Mesenteric fat pad (tissue), 1 donor: ENCODE results near the gene PYGB. TPM values are rescaled to one million over a fixed set of nuclear protein-coding genes. Genes with fewer than 3 reads are reported as not detected.

Experiments
- DNase-seq: peaks from one replicate; pipeline ENCODE4 v3.0.0-alpha.2; 2020; ENCODE audit warnings: low spot score
- total RNA-seq: library from RNA; stranded (reverse); fragmentation: NEBNext Ultra II Directional; extraction: Animal tissue kit (Norgen Biotek cat#: 25700); gene quantifications from one replicate; pipeline ENCODE4 v1.2.1, GENCODE V29; 2021
- donor health status: DM: yes; HTN: yes; CAD: no.

PYGB gene
- total RNA-seq, 1 donor from 2014 or later, result 121 TPM

DNA sequence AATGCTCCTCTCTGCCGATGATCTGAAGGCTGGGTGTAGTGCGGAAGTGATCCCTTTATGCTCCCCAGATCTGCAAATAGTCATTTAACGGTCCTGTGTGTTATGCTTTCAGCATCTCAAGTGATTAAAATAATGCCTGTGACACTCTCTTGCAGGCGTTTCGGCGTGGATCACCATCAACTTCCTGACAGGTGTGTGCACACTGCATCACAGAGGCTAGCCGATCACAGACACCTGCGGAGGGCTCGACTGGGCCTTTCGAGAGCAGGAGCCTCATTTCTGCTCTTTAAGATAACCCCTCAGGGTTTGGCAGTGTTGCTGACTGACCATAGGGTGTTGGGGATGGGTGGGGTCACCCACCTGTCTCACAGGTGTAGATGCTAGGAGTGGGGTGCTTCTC lies 32.4 kb upstream of the PYGB start:
- DNase-seq, result peak; percentile 43

DNA sequence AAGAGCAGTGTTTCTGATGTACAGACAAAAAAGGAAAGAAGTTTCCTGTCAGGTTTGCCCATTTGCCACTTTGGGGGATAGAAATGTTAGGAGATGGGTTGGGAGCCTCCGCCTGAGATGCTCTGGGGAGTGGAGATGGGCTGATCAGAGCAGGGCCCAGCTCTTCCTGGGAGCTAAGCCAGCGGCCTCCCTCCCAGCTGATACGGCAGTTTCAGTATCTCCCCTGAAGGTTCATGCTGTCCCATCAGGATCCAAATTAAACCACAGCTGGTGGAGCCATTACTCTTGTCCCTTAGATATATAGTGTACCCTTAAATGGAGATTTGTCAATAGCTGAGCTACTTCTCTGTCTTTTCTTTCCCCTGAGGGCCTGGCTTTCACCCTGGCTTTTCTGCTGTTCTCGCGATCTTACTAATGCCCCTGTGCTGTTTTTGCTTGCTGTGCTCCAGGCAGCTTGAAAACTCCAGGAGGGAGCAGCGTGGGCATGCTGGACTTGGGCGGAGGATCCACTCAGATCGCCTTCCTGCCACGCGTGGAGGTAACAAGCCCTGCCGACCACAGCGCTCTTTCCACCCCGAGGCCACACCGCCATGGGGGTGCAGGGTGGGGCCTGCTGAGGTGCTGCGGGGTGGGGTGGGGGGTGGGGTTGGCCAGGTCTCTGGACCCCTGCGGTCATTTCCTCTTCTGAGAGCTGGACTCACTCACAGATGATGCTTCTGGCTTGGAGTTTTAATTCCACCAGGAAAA lies 31.5 kb upstream of the PYGB start:
- peak; percentile 73 for DNase-seq

GRCh38 chr20:25217161-25218108 lies 30.4 kb upstream of the PYGB start:
- DNase-seq, result peak; percentile 60

DNA sequence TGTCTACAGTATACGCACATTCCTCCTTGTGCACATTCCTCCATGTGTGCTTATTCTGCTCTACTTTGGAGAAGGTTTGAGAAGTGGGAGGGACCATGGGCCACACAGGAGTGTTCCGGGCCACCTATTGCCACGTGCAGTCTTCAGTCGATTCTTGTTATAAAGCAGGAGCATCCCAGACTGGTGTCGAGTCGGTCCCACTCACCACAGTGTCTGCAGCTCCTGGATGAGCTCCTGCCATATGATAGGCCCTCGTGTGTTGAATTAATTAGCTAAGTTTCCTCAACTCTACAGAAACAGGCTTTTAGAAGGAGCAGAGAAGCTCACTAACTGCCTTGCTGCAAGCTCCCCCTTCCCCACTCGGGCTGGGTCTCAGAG lies 29.8 kb upstream of the PYGB start:
- DNase-seq, result no peak

GRCh38 chr20:25218492-25218891 lies 29.4 kb upstream of the PYGB start:
- peak; percentile 83 for DNase-seq

GRCh38 chr20:25219365-25219764 lies 28.5 kb upstream of the PYGB start:
- DNase-seq, result peak; percentile 64

- DNase-seq, result peak; percentile 59
These were observed 27.7 kb upstream of the PYGB start for GRCh38 chr20:25220021-25220730.

DNA sequence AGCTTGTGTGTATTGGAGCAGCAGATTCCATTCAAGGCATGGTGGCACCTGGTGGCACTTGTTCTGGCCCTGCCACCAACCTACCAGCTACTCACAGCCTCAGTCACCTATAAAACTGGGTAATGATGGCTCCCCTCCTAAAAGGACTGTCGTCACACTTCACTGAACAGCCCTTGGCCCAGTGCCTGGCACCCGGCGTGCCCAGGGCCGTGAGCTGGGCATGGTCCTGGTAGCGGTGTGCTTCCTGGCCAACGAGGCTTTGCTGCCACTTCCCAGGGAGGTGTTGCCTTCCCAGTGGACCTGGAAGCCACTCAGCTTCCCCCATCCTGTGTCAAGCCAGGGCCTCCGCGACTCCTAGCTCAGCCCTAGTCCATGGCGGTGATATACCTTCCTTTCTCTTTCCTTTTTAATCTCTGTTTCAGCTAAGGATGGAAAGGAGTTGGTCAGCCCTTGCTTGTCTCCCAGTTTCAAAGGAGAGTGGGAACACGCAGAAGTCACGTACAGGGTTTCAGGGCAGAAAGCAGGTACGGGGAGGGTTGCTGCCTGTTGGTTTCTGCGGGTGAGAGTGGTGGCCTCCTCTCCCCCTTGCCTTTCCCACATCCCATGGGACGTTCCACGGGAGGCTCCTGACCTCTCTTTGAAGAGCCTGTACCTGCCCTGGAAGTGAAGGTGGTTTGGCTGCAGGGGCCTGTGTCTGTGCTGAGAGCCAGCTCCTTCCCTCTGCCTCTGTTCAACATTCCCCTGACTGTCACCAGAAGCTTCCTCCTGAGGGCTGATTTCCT lies 26.9 kb upstream of the PYGB start:
- DNase-seq, result peak; percentile 84

DNA sequence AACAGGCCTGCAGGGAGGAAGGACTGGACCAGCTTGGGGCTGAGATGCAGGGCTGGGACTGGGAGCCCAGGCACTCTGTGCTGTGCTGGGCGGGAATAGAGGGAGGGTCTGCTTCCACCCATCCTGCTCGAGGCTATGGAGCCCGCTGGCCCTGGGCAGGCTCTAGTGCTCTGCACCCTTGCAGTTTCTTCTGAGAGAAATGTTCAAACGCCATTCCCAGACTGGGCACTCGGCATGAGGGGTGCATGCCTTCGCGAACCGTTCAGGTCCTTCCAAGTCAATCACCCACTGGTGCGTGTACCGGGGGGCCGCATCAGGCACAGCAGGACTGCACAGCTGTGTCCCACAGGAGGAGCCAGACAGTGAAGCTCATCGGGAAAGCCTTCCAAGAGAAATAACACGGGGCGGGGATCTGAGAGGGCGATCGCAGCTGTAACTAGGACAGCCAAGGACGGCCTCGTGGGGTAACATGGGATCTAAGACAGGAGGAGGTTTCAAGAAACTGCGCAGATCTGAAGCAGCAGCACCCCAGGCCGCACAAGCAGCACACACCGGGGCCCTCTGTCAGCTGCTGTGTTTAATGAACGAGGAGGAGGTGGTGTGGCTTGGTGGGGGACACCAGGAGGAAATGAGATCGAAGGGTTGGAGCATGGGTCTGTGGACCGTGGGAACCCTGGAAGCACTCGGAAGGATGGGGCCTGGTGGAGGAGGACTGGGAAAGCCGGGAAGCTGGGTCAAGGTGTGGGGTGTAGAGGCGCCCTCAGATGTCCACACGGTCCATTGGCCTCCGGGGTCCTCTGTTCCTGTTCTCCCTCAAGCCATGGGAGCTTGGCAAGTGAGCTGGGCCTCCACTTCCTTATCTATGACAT lies 26.1 kb upstream of the PYGB start:
- peak; percentile 75 for DNase-seq

- peak; percentile 80 for DNase-seq
These were observed 25.3 kb upstream of the PYGB start for GRCh38 chr20:25222461-25223178.

GRCh38 chr20:25223179-25223661 lies 24.7 kb upstream of the PYGB start:
- peak; percentile 65 for DNase-seq

DNA sequence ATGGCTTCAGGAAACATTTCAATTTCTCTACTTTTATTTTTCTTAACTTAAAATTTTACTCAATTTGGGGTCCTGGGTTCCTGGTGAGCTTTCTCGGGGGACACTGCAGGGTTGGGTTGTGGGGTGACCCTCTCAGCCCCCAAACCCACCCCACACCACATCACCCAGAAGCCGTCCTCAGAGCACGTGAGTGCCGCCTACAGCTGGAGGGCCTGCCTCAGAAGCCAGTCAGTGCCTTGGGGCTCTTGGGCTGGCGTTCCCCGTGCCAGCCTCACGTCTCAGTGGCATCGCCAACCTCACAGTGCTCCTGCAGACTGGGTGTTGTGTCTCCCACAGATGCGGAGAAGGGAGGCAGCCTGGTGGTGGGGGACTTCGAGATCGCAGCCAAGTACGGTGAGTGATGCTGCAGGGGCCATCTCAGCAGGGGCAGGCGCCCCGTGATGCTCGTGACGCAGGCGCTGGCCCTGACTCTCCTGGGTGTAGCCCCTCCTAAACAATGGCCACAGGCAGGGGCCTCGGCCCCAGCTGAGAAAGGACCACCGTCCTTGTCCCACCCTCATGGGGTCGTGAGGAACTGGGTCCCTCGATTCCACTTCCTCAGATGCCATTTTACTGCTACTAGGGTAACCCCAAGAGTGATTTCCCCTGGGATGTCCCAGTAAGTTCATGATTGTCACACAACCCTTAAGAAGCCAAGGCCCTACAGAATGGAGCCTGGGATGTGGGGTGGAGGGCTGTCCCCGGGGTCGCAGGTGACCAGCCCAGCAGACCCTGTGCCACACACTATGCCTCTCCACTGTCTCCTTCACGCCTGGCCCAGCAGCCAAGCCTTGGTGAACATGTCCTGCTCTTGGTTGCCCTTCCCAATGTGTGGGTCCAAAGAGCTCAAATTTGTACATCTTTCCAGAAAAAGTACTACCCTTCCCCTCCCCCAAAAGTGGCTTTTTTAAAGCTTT lies 23.8 kb upstream of the PYGB start:
- DNase-seq, result peak; percentile 81

- DNase-seq, result peak; percentile 87
These were observed 22.9 kb upstream of the PYGB start for GRCh38 chr20:25224941-25225340.

- DNase-seq, result peak; percentile 64
These were observed 22.0 kb upstream of the PYGB start for GRCh38 chr20:25225642-25226432.

GRCh38 chr20:25226433-25227316 lies 21.2 kb upstream of the PYGB start:
- DNase-seq, result no peak

- DNase-seq, result no peak
These were observed 20.5 kb upstream of the PYGB start for GRCh38 chr20:25227317-25227831.
